Measurements from ENCODE around the gene A1BG.

DNA sequence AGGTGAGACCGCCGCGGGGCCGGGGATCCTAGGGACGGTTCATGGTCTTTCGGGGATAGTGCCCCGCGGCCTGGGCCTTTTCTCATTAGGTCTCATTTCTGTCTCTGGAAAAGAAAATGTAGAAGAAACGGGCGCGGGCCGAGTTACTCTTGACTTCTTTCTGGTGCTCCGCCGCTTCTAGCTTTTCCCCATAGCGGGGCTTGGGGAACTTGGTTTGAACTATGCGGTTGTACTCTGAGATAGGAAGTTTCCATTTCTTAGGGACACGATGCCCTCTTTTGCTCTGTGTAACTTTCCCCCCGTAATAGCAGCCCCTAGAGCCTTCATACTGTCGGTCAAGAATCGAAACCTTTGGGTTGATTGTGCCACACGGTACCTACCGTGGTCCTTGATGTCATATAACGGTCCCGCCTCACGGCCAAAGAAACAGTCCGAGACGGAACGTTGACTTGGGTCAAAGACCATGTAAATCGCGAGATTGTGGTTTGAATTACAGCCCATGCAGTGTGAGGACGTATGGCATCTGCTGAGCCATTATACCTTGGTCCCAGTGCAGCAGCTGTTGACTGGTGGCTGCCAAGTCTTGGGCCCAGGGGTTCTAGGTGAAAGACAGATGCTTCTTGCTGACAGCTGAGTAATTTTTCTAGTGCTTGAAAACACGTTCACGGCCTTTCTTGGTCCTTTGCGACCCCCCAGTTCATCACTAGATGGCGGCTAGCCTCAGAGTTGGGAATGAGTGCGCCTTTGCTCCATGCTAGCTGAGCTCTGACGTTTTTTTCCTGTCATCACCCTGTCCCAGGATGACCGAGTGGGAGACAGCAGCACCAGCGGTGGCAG, 34.3 kb upstream of the A1BG start:
- no peak for TF ChIP-seq POLR2A (IDR thresholded peaks at IDR 0.05; ENCODE audit: low read depth, low read length)
- no peak for TF ChIP-seq TAF1 (IDR thresholded peaks at IDR 0.05; ENCODE audit: borderline replicate concordance, low read depth, low read length)
